ENCODE measurements around the gene TMEM232.

TMEM232 gene

DNA sequence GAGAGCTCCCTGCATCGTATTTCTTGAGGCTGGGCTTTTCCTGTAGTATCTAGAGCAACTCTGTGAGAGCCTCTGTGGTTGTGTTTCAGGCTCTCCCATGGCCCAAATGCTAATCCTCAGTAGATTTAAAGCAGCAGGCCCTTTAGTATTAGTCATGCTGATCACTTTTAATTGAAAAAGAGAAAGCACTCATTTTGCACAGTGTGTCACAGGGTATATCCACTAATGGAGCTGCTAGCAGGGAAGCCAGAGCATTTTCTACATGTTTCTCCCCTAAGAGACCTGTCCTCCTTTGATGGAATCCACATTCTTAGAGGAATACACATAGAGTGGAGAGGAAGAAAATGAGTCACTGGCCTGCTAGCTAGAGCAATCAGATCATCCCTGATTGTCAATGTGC lies 348.5 kb downstream of the TMEM232 start:
- no peak for DNase-seq

DNA sequence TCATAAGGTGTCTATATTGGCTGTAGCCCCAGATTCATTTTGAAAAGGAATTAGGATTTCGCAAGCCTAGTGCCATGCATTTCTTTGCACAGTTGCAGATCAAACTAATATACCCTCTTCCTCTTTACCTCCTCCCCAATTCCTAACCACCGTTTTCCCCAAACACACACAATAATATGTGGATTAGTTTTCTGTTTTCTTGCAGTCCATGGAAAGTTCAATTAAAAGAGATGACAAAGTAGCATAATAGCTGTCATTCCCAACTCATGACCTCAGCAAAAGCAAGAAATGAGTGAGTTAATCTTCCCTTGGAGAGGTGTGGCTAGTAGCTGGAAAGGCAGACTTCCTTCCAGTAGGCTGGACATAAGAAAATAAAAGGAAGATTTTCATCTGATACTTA lies 349.1 kb downstream of the TMEM232 start:
- DNase-seq: no peak

DNA sequence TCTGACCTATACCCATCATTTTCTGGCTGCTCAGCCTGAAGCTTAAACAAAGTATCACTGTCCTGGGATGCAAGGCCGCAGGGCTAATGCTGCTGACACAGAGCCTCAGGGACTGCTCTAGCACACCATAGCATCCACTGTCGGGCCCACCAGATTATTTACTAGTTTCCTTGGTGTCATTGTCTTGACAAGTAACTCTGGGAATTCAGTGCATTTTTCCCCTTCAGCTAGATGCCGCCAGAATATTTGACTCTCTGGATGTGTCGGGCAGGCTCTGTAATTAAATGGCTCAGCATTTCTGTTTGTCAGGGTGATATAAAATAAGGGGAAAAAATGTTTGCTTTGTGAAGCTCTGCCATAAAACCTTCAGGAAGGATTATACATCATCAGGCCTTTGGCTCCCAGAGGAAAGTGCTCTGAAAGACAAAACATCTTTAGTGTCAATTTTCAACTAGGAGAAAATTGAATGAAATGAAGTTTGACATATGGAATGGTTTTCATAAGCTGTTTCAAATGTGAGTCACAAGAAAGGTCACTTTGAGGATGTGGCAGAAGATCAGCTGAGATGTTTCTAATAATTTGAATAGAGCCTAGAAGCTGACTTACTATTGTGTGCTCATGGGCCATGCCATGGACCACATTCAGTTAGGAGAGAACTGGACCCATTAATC lies 350.1 kb downstream of the TMEM232 start:
- no peak for DNase-seq

DNA sequence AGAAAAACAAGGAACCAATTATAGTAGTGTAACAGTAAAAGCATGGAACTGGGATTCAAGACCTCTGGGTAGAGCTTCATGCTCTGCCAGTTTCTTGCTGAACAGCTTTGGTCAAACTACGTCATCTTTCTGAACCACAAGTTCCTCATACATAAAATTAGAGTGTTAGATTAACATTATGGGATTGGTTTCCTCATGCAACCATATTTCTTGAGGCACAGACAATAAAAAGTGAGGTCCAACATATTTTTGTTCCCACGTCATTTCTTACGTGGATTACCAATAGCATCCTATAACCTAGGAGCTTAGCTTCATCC lies 354.8 kb downstream of the TMEM232 start:
- peak; percentile 20 for DNase-seq

DNA sequence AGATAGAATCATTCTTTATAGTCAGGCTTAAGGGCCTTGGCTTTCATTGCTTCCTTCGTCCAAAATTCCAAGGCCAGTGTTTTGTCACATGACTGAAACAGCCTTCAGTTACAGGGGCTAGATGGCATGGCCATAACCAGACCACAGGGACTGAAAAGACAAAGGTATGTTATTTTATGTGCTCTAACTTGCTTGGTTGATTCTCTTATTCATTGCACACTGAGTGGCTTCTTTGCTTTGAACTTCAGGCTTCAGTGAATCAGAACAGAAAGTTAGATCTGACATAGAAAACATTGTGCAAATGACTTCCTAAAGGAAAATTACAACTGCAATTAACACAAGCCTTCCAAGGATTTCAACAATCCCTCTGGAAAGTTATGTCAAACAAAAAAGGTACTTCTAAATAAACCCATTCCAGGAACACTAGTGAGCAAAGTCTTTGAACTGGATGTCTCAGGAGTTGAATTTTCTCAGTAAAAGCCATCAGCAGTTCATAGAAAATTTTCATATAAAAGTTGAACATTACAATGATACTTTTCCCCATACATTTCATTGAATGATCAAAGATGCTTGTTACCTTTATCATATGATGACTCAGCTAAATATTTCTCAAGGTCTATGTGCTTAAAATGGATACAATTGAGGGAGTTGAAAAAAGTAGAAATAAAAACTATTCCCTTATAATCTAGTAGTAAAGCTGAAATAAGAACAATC lies 355.3 kb downstream of the TMEM232 start:
- no peak for DNase-seq

All from GF-D8 (cell line).